ENCODE measurements around the gene SERGEF. TPM values are rescaled to one million over a fixed set of nuclear protein-coding genes. Genes with fewer than 3 reads are reported as not detected.

Gene SERGEF
- total and polyA plus RNA-seq, 2 of the 4 experiments (the other 2 are of a cell fraction) = 12.2 to 18.1 TPM

GRCh38 chr11:17746096-17746495 lies 266.8 kb downstream of the SERGEF start:
- TF ChIP-seq MAZ (IDR thresholded peaks at IDR 0.05; ENCODE audit: borderline replicate concordance, low read depth, low read length) = no peak
- no peak for TF ChIP-seq MXI1 (IDR thresholded peaks at IDR 0.05; ENCODE audit: borderline replicate concordance, low read depth, low read length)
- no peak for TF ChIP-seq RCOR1 (IDR thresholded peaks at IDR 0.05; ENCODE audit: insufficient replicate concordance, low read length)
- TF ChIP-seq RAD21 (IDR thresholded peaks at IDR 0.05; ENCODE audit: low read length) = no peak
- TF ChIP-seq ELK1 (IDR thresholded peaks at IDR 0.05; ENCODE audit: borderline replicate concordance, low read depth, low read length) = no peak
- no peak for TF ChIP-seq MAFK (IDR thresholded peaks at IDR 0.05; ENCODE audit: low read depth, low read length)
- TF ChIP-seq RFX5 (IDR thresholded peaks at IDR 0.05; ENCODE audit: low read depth, low read length) = no peak
- no peak overlapping the region for H4K91ac ChIP-seq (ENCODE audit: insufficient read depth, low read depth, low read length)
- H3K4me3 ChIP-seq (ENCODE audit: insufficient read depth, low read depth, low read length) = no peak overlapping the region
- H3K4me2 ChIP-seq (ENCODE audit: low read depth, low read length) = no peak overlapping the region
- no peaks in the 10 kb centered on the region for H3K36me3 ChIP-seq (ENCODE audit: control insufficient read depth, insufficient read depth, low read length)
- no peak overlapping the region for H4K8ac ChIP-seq (ENCODE audit: low read depth in 2 of 2, low read length in 2 of 2)
- no peak overlapping the region for H2BK5ac ChIP-seq (ENCODE audit: low read depth, low read length, poor library complexity, severe bottlenecking)
- in situ Hi-C loops (cut with MboI; ENCODE audit: low sequenced_read_pairs) (no loop called here), intact Hi-C loops (cut with micrococcal nuclease) (no loop called here), dilution Hi-C loops (cut with HindIII; ENCODE audit: low sequenced_read_pairs, unreplicated experiment) (loop anchor here (25.0 kb wide), 1 partner anchor 241 kb away; no protein-coding TSS in a partner anchor)
- DNase-seq (no peak), ATAC-seq (ENCODE audit: low read depth) (no peak)
- H3K4ac ChIP-seq (ENCODE audit: low read depth, low read length) = no peak overlapping the region
- no peak overlapping the region for H3K27ac ChIP-seq (ENCODE audit: insufficient read depth, low read length)
- H2BK20ac ChIP-seq (ENCODE audit: low read depth, low read length) = no peak overlapping the region
- BruUV-seq (replicated peaks) = no TSS peak
- WGBS, 2 experiments (ENCODE audit: extremely low coverage in 2 of 2, insufficient read length in 1 of 2) = 58% methylated on average over 6 of the region's 11 CpGs; no CpG with 5 or more reads in 1 of the 2 experiments
- no peak overlapping the region for H2AFZ ChIP-seq (replicated peaks; ENCODE audit: low read length, poor library complexity)
- H2BK120ac ChIP-seq (ENCODE audit: low read depth, low read length) = no peak overlapping the region
- H3K4me1 ChIP-seq (ENCODE audit: control insufficient read depth, insufficient read depth, low read length) = no peaks in the 10 kb centered on the region
- H3K9ac ChIP-seq (ENCODE audit: low read depth, low read length) = no peak overlapping the region
- no peak overlapping the region for H3K23ac ChIP-seq (ENCODE audit: low read depth, low read length)
- no peak overlapping the region for H3K18ac ChIP-seq (ENCODE audit: low read depth, low read length)
- H2AK5ac ChIP-seq (ENCODE audit: low read depth, low read length) = no peak overlapping the region
- H2BK15ac ChIP-seq (ENCODE audit: low read depth, low read length) = no peak overlapping the region
- CTCF ChIA-PET = no interaction called here
- no peaks in the 10 kb centered on the region for H3K79me1 ChIP-seq (ENCODE audit: low read depth in 1 of 2, low read length in 2 of 2)
- no peak overlapping the region for H2AK9ac ChIP-seq (replicated peaks; ENCODE audit: low read depth, low read length, poor library complexity)
- H3K14ac ChIP-seq (replicated peaks; ENCODE audit: low read depth, low read length) = no peak overlapping the region
- H4K5ac ChIP-seq (ENCODE audit: low read depth, low read length) = no peak overlapping the region
- no peaks in the 10 kb centered on the region for H3K9me1 ChIP-seq (ENCODE audit: insufficient read depth, low read length)
- H3K56ac ChIP-seq (ENCODE audit: extremely low read depth, insufficient read depth, low read length) = no peak overlapping the region
- POLR2A ChIA-PET (ENCODE audit: unreplicated experiment) = no interaction called here
- no peaks in the 10 kb centered on the region; the same call in 1 of the 2 replicates for H4K20me1 ChIP-seq (ENCODE audit: insufficient read depth, low read length)
- no peaks in the 10 kb centered on the region for H3K9me3 ChIP-seq (ENCODE audit: control insufficient read depth, insufficient read depth, low read length)
- peaks cover 13% of the 10 kb centered on the region for H3K27me3 ChIP-seq (ENCODE audit: control insufficient read depth, insufficient read depth, low read length)

All from IMR-90 (cell line).